ENCODE data around the gene HDAC7. TPM values are rescaled to one million over a fixed set of nuclear protein-coding genes. Genes with fewer than 3 reads are reported as not detected.

Gene HDAC7
- total RNA-seq, 1 experiment from 2014 or later: 71.2 TPM

GRCh38 chr12:47814539-47815170, 5.0 kb downstream of the HDAC7 start:
- H3K27me3 ChIP-seq (replicated peaks; ENCODE audit: control insufficient read depth, insufficient read depth, low read length): no peaks in the 10 kb centered on the region
- no peaks in the 10 kb centered on the region for H3K9me3 ChIP-seq
- no peak overlapping the region for H3K4me3 Mint-ChIP-seq (ENCODE audit: unreplicated experiment)
- H3K36me3 ChIP-seq (ENCODE audit: control insufficient read depth, insufficient read depth, low read length): no peaks in the 10 kb centered on the region; the same call in 1 of the 2 replicates
- H3K4me1 ChIP-seq: peaks cover 27% of the 10 kb centered on the region
- no peaks in the 10 kb centered on the region for H3K36me3 Mint-ChIP-seq (ENCODE audit: insufficient read depth, unreplicated experiment)
- CTCF ChIA-PET: no interaction called here
- intact Hi-C loops (cut with micrococcal nuclease; ENCODE audit: unreplicated experiment): no loop called here
- no peaks in the 10 kb centered on the region for H3K27me3 Mint-ChIP-seq (ENCODE audit: insufficient read depth, unreplicated experiment)
- H3K4me1 Mint-ChIP-seq (ENCODE audit: low read depth, unreplicated experiment): peaks cover 16% of the 10 kb centered on the region
- no peak overlapping the region for H3K27ac Mint-ChIP-seq (ENCODE audit: unreplicated experiment)
- POLR2A ChIA-PET: no interaction called here
- DNase-seq: no peak
- TF ChIP-seq, protein P1, sequence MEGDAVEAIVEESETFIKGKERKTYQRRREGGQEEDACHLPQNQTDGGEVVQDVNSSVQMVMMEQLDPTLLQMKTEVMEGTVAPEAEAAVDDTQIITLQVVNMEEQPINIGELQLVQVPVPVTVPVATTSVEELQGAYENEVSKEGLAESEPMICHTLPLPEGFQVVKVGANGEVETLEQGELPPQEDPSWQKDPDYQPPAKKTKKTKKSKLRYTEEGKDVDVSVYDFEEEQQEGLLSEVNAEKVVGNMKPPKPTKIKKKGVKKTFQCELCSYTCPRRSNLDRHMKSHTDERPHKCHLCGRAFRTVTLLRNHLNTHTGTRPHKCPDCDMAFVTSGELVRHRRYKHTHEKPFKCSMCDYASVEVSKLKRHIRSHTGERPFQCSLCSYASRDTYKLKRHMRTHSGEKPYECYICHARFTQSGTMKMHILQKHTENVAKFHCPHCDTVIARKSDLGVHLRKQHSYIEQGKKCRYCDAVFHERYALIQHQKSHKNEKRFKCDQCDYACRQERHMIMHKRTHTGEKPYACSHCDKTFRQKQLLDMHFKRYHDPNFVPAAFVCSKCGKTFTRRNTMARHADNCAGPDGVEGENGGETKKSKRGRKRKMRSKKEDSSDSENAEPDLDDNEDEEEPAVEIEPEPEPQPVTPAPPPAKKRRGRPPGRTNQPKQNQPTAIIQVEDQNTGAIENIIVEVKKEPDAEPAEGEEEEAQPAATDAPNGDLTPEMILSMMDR (IDR thresholded peaks at IDR 0.05; ENCODE audit: insufficient read depth in 1 of 2, low read depth in 1 of 2, low read length in 1 of 2, severe bottlenecking in 1 of 2, unreplicated experiment in 1 of 2): no peak
- no peaks in the 10 kb centered on the region for H3K9me3 Mint-ChIP-seq (ENCODE audit: unreplicated experiment)
- no TSS peak for BruUV-seq (replicated peaks)
- no peak overlapping the region for H3K4me3 ChIP-seq (ENCODE audit: low read depth, low read length)

- Mint-ChIP-seq H3K9me3 (ENCODE audit: unreplicated experiment) (no peaks in the 10 kb centered on the region), H3K36me3 (ENCODE audit: insufficient read depth, unreplicated experiment) (no peaks in the 10 kb centered on the region), H3K27ac (ENCODE audit: unreplicated experiment) (peak overlapping the region; percentile 20), H3K27me3 (ENCODE audit: insufficient read depth, unreplicated experiment) (no peaks in the 10 kb centered on the region), H3K4me1 (ENCODE audit: low read depth, unreplicated experiment) (peaks cover 20% of the 10 kb centered on the region), H3K4me3 (ENCODE audit: unreplicated experiment) (peak overlapping the region; percentile 11)
- TF ChIP-seq, protein P1 (IDR thresholded peaks at IDR 0.05; ENCODE audit: insufficient read depth in 1 of 2, low read depth in 1 of 2, low read length in 1 of 2, severe bottlenecking in 1 of 2, unreplicated experiment in 1 of 2): no peak
- H3K27me3 ChIP-seq (replicated peaks; ENCODE audit: control insufficient read depth, insufficient read depth, low read length): no peaks in the 10 kb centered on the region
- CTCF ChIA-PET: interaction anchor here (1.0 to 2.0 kb wide), 3 partner anchors 23 to 46 kb away, joined by 3 to 17 read pairs (median 4); no protein-coding TSS in a partner anchor
- BruUV-seq (replicated peaks): no TSS peak
- intact Hi-C loops (cut with micrococcal nuclease; ENCODE audit: unreplicated experiment): no loop called here
- no peaks in the 10 kb centered on the region; the same call in 1 of the 2 replicates for H3K36me3 ChIP-seq (ENCODE audit: control insufficient read depth, insufficient read depth, low read length)
- DNase-seq: no peak
- H3K9me3 ChIP-seq: no peaks in the 10 kb centered on the region
- POLR2A ChIA-PET: no interaction called here
- peaks cover 23% of the 10 kb centered on the region for H3K4me1 ChIP-seq
- H3K4me3 ChIP-seq (ENCODE audit: low read depth, low read length): no peak overlapping the region
These were observed 6.0 kb downstream of the HDAC7 start for GRCh38 chr12:47813511-47814196.

DNA sequence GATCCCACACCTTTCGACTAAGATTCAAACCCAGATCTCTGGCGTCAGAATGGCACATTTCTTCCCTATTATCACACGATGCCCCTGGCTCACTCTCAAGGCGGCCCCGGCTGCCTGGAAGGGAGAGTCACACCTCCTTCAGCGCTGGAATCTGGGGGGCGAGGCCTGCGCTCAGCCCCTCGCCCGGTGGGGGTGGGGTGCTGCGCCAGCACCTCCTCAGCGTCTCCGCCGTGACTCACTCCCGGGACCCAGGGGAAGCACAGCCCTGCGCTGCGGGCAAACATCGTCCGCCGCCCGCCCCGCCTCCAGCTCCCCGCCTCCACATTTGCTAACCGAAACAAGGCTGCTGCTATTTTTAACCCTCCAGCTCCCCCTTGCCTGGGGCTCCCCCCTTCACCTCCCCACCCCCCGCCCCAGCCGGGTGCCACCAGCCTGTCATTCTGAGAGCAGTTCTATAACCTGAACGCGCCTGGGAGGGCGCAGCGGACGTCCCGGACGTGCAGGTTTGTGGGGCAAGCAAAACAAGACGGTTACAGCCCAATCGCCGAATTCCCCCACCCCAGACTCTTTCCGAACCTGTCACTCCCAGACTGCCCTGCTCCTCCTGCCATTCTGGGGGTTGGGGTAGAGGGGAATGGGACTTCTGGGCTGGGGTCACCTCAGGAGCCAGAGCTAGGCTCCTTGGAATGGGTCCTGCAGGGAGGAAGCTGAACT, 6.7 kb downstream of the HDAC7 start:
- POLR2A ChIA-PET: no interaction called here
- no TSS peak for BruUV-seq (replicated peaks)
- DNase-seq: peak; percentile 34 to 48
- Histone ChIP-seq H3K27me3 (replicated peaks; ENCODE audit: control insufficient read depth, insufficient read depth, low read length) (no peaks in the 10 kb centered on the region), H3K4me1 (peaks cover 24% of the 10 kb centered on the region), H3K4me3 (ENCODE audit: low read depth, low read length) (0 out of 2 replicates have a peak overlapping the region, but pooled peaks have one; percentile 1), H3K36me3 (ENCODE audit: control insufficient read depth, insufficient read depth, low read length) (no peaks in the 10 kb centered on the region; the same call in 1 of the 2 replicates), H3K9me3 (no peaks in the 10 kb centered on the region)
- no peaks in the 10 kb centered on the region for H3K9me3 Mint-ChIP-seq (ENCODE audit: unreplicated experiment)
- no peaks in the 10 kb centered on the region for H3K27me3 Mint-ChIP-seq (ENCODE audit: insufficient read depth, unreplicated experiment)
- H3K27ac Mint-ChIP-seq (ENCODE audit: unreplicated experiment): peak overlapping the region; percentile 20
- TF ChIP-seq, protein P1 (IDR thresholded peaks at IDR 0.05; ENCODE audit: insufficient read depth in 1 of 2, low read depth in 1 of 2, low read length in 1 of 2, severe bottlenecking in 1 of 2, unreplicated experiment in 1 of 2): no peak
- H3K4me1 Mint-ChIP-seq (ENCODE audit: low read depth, unreplicated experiment): peaks cover 18% of the 10 kb centered on the region
- CTCF ChIA-PET: interaction anchor here (1.0 to 2.0 kb wide), 3 partner anchors 22 to 45 kb away, joined by 3 to 17 read pairs (median 4); no protein-coding TSS in a partner anchor
- H3K36me3 Mint-ChIP-seq (ENCODE audit: insufficient read depth, unreplicated experiment): no peaks in the 10 kb centered on the region
- peak overlapping the region; percentile 11 for H3K4me3 Mint-ChIP-seq (ENCODE audit: unreplicated experiment)
- intact Hi-C loops (cut with micrococcal nuclease; ENCODE audit: unreplicated experiment): no loop called here

All from Caco-2 (cell line).